PC-3 (cell line): ENCODE measurements around the gene TGM2. TPM values are rescaled to one million over a fixed set of nuclear protein-coding genes. Genes with fewer than 3 reads are reported as not detected.

ENCODE experiments used
- ATAC-seq: fragments of 200-7000 bp; cut with Tn5 transposase; 2 replicates; pipeline ENCODE4 v1.9.1; 2020; ENCODE audit warnings: mild to moderate bottlenecking, moderate library complexity
- BruUV-seq: library from RNA; stranded (reverse); fragments of 400-500 nt; replicated peaks from 2 replicates; lab custom pipeline; 2021; lab: Mats Ljungman, UMichigan
- CTCF ChIA-PET: fragments of 300-600 bp; sonication (Branson Sonifier 250); formaldehyde crosslinking; loops from one replicate; lab custom pipeline; 2022; ENCODE audit warnings: antibody characterized with exemption; lab: Charles Lee
- POLR2A ChIA-PET: fragments of 300-600 bp; sonication (Branson Sonifier 250); formaldehyde crosslinking; loops from one replicate; lab custom pipeline; 2022; ENCODE audit warnings: antibody characterized with exemption; ENCODE audit not compliant: unreplicated experiment; lab: Charles Lee
- DNase-seq: peaks from one replicate; pipeline ENCODE4 v3.0.0-alpha.2; 2015
- H2AFZ ChIP-seq: fragments of 300-600 bp; sonication (generic); 2 replicates; pipeline ENCODE4 v1.6.0; 2016; ENCODE audit warnings: antibody characterized with exemption, low read length
- H3F3A ChIP-seq: fragments of 300-600 bp; sonication (generic); one replicate; pipeline ENCODE4 v1.6.0; 2017; ENCODE audit warnings: antibody characterized with exemption, low read length, control low read depth, mild to moderate bottlenecking; ENCODE audit not compliant: unreplicated experiment
- H3K27ac ChIP-seq: fragments of 300-600 bp; sonication (generic); 2 replicates; pipeline ENCODE4 v1.5.1; 2016; ENCODE audit warnings: mild to moderate bottlenecking, low read length
- H3K27me3 ChIP-seq: fragments of 300-600 bp; sonication (generic); 2 replicates; pipeline ENCODE4 v1.6.1; 2016; ENCODE audit warnings: low read length, mixed read lengths
- H3K36me3 ChIP-seq: fragments of 300-600 bp; sonication (generic); 2 replicates; pipeline ENCODE4 v1.6.1; 2016; ENCODE audit warnings: low read depth, mixed run types, low read length, mixed read lengths
- H3K4me1 ChIP-seq: fragments of 300-600 bp; sonication (generic); 2 replicates; pipeline ENCODE4 v1.5.1; 2016; ENCODE audit warnings: low read length; ENCODE audit not compliant: insufficient read depth
- H3K4me2 ChIP-seq: fragments of 300-600 bp; sonication (generic); 2 replicates; pipeline ENCODE4 v1.6.0; 2016; ENCODE audit warnings: low read length
- H3K4me3 ChIP-seq: fragments of 300-600 bp; sonication (generic); 2 replicates; pipeline ENCODE4 v1.5.1; 2016; ENCODE audit warnings: mild to moderate bottlenecking, low read length, mixed read lengths
- H3K79me2 ChIP-seq: fragments of 300-600 bp; sonication (generic); 2 replicates; pipeline ENCODE4 v1.6.1; 2017; ENCODE audit warnings: low read length, mixed read lengths
- H3K9ac ChIP-seq: fragments of 300-600 bp; sonication (generic); 2 replicates; pipeline ENCODE4 v1.6.0; 2016; ENCODE audit warnings: mild to moderate bottlenecking, low read length
- H3K9me2 ChIP-seq: fragments of 300-600 bp; sonication (generic); replicated peaks from 2 replicates; pipeline ENCODE4 v1.6.1; 2016; ENCODE audit warnings: mixed run types, low read length, mixed read lengths
- H3K9me3 ChIP-seq: fragments of 300-600 bp; sonication (generic); 2 replicates; pipeline ENCODE4 v1.6.1; 2016; ENCODE audit warnings: low read length, mixed read lengths
- H4K20me1 ChIP-seq: fragments of 300-600 bp; sonication (generic); 2 replicates; pipeline ENCODE4 v1.6.1; 2016; ENCODE audit warnings: low read length, mixed read lengths
- EZH2 ChIP-seq: fragments of 300-600 bp; sonication (generic); IDR thresholded peaks from one replicate; pipeline ENCODE4 v1.6.1; 2017; ENCODE audit warnings: antibody characterized with exemption, mild to moderate bottlenecking, low read length; ENCODE audit not compliant: unreplicated experiment
- EZH2phosphoT487 ChIP-seq: fragments of 300-600 bp; sonication (generic); IDR thresholded peaks from 2 replicates; pipeline ENCODE4 v1.6.1; 2018; ENCODE audit warnings: mild to moderate bottlenecking, antibody characterized with exemption, low read length, borderline replicate concordance
- intact Hi-C: fragments of 100-400 bp; cut with micrococcal nuclease; formaldehyde crosslinking; loops from 2 replicates; pipeline ENCODE4 v1.9.0; 2023
- total RNA-seq: library from RNA; depleted of rRNA; stranded (reverse); fragments of >200 nt; gene quantifications from 2 replicates; pipeline ENCODE4 v1.2.3, GENCODE V29; 2014
- TF ChIP-seq, protein P1 (sequence below): fragments of 300-600 bp; sonication (generic); conservative IDR thresholded peaks from 2 replicates; pipeline ENCODE4 v1.5.1; 2017; ENCODE audit warnings: antibody characterized with exemption, low read depth, mild to moderate bottlenecking, low read length

TGM2 gene
- total RNA-seq, 1 experiment from 2014 or later: 583 TPM

- DNase-seq (peak; percentile 79), ATAC-seq (peak; percentile 96)
- Histone ChIP-seq H3K79me2 (no peaks in the 10 kb centered on the region), H3K9me2 (no peaks in the 10 kb centered on the region), H3F3A (no peaks in the 10 kb centered on the region), H3K4me2 (no peak overlapping the region), H2AFZ (0 out of 2 replicates have a peak overlapping the region, but pooled peaks have one; percentile 33), H3K27me3 (no peaks in the 10 kb centered on the region), H3K9me3 (no peaks in the 10 kb centered on the region), H3K27ac (peak overlapping the region; percentile 54), H3K4me1 (peaks cover 15% of the 10 kb centered on the region; the same call in 1 of the 2 replicates), H3K36me3 (no peaks in the 10 kb centered on the region), H3K9ac (no peak overlapping the region), H4K20me1 (no peaks in the 10 kb centered on the region), H3K4me3 (no peak overlapping the region)
- ChIA-PET POLR2A (no interaction called here), CTCF (interaction anchor here (0.5 to 0.7 kb wide), 2 partner anchors 13 to 20 kb away, joined by 3 to 4 read pairs; no protein-coding TSS in a partner anchor)
- intact Hi-C loops: no loop called here
- no TSS peak for BruUV-seq
- TF ChIP-seq, protein P1, sequence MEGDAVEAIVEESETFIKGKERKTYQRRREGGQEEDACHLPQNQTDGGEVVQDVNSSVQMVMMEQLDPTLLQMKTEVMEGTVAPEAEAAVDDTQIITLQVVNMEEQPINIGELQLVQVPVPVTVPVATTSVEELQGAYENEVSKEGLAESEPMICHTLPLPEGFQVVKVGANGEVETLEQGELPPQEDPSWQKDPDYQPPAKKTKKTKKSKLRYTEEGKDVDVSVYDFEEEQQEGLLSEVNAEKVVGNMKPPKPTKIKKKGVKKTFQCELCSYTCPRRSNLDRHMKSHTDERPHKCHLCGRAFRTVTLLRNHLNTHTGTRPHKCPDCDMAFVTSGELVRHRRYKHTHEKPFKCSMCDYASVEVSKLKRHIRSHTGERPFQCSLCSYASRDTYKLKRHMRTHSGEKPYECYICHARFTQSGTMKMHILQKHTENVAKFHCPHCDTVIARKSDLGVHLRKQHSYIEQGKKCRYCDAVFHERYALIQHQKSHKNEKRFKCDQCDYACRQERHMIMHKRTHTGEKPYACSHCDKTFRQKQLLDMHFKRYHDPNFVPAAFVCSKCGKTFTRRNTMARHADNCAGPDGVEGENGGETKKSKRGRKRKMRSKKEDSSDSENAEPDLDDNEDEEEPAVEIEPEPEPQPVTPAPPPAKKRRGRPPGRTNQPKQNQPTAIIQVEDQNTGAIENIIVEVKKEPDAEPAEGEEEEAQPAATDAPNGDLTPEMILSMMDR: no peak
- no peak for TF ChIP-seq EZH2
- no peak for TF ChIP-seq EZH2phosphoT487
Measured at GRCh38 chr20:38201356-38201755, 36.3 kb upstream of the TGM2 start.

DNA sequence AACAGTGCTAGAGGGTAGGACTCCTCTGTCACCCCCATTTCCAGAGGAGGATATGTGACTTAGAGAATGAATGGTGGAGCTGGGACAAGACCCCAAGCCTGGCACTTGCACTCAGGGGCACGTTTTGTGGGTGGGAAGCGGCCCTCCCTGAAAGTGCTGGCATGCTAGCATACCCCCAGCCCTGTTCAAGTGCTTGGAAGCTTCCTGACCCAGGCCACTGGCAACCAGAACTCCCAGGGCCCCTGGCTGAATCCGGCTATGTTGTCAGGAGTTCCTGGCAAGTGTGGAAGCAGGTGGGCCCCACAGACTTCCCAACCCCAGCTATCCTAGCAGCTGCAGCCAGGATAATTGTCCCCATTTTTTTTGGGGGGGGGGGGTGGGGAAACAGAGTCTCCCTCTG lies 35.6 kb upstream of the TGM2 start:
- ChIA-PET POLR2A (no interaction called here), CTCF (no interaction called here)
- H3K9me3 ChIP-seq: no peaks in the 10 kb centered on the region
- no peaks in the 10 kb centered on the region for H3K27me3 ChIP-seq
- no peaks in the 10 kb centered on the region for H3F3A ChIP-seq
- DNase-seq (no peak), ATAC-seq (no peak)
- H4K20me1 ChIP-seq: no peaks in the 10 kb centered on the region
- TF ChIP-seq EZH2phosphoT487: no peak
- no peak for TF ChIP-seq EZH2
- TF ChIP-seq, protein P1: no peak
- BruUV-seq: no TSS peak
- no peaks in the 10 kb centered on the region for H3K36me3 ChIP-seq
- no peak overlapping the region for H3K4me3 ChIP-seq
- no peak overlapping the region for H3K27ac ChIP-seq
- H3K9me2 ChIP-seq: no peaks in the 10 kb centered on the region
- no peak overlapping the region for H3K4me2 ChIP-seq
- H3K79me2 ChIP-seq: no peaks in the 10 kb centered on the region
- H3K9ac ChIP-seq: no peak overlapping the region
- peaks cover 15% of the 10 kb centered on the region; the same call in 1 of the 2 replicates for H3K4me1 ChIP-seq
- intact Hi-C loops: no loop called here
- no peak overlapping the region for H2AFZ ChIP-seq

GRCh38 chr20:38199501-38200390 lies 34.7 kb upstream of the TGM2 start:
- Histone ChIP-seq H3K27me3 (no peaks in the 10 kb centered on the region), H3K9me3 (no peaks in the 10 kb centered on the region), H3K27ac (no peak overlapping the region), H3K4me1 (peaks cover 15% of the 10 kb centered on the region; the same call in 1 of the 2 replicates), H3K9ac (no peak overlapping the region), H2AFZ (no peak overlapping the region), H3K4me2 (no peak overlapping the region), H4K20me1 (no peaks in the 10 kb centered on the region), H3F3A (no peaks in the 10 kb centered on the region), H3K79me2 (no peaks in the 10 kb centered on the region), H3K36me3 (no peaks in the 10 kb centered on the region), H3K4me3 (no peak overlapping the region), H3K9me2 (no peaks in the 10 kb centered on the region)
- BruUV-seq: no TSS peak
- ATAC-seq: no peak
- intact Hi-C loops: no loop called here
- no peak for TF ChIP-seq EZH2phosphoT487
- TF ChIP-seq, protein P1: no peak
- DNase-seq: no peak
- CTCF ChIA-PET: no interaction called here
- POLR2A ChIA-PET: no interaction called here
